Mammary epithelial cell (primary cell): ENCODE data around the gene BOC.

Source experiments
- CTCF ChIP-seq, 2 donors: IDR thresholded peaks in 1 of 2; conservative IDR thresholded peaks in 1 of 2; 2 replicates each; pipeline ENCODE4 v1.5.1; 2011 to 2012; ENCODE audit warnings: inconsistent platforms in 2 of 2, low read length in 2 of 2, mild to moderate bottlenecking in 2 of 2, control low read depth in 1 of 2, low read depth in 1 of 2; ENCODE audit not compliant: insufficient read depth in 1 of 2; ENCODE audit errors: extremely low read depth in 1 of 2
- EZH2 ChIP-seq: IDR thresholded peaks from 2 replicates; pipeline ENCODE4 v1.6.1; 2012; ENCODE audit warnings: low read length, inconsistent platforms, borderline replicate concordance

GRCh38 chr3:113186566-113186965, 24.8 kb upstream of the BOC start:
- TF ChIP-seq CTCF (conservative IDR thresholded peaks at IDR 0.05 in 1 of 2, IDR thresholded peaks at IDR 0.05 in 1 of 2; ENCODE audit: extremely low read depth in 1 of 2, insufficient read depth in 1 of 2, low read depth in 1 of 2, low read length in 2 of 2) (no peak), EZH2 (no peak)
